IPS-18a (cell line): ENCODE results near the gene LSM14A.
"Not testable (repeated sequence)": the region's sequence is repeated elsewhere in the genome, so short reads cannot be mapped to it uniquely, and the experiment has no call there.

Experiments
- H3K27ac ChIP-seq: one replicate; pipeline ENCODE4 v1.5.1; 2013; ENCODE audit warnings: low read length
- H3K27me3 ChIP-seq: one replicate; pipeline ENCODE4 v1.6.1; 2013; ENCODE audit warnings: mild to moderate bottlenecking, low read length; ENCODE audit not compliant: control insufficient read depth, insufficient read depth
- H3K36me3 ChIP-seq: one replicate; pipeline ENCODE4 v1.6.1; 2013; ENCODE audit warnings: low read depth, low read length; ENCODE audit not compliant: control insufficient read depth
- H3K4me1 ChIP-seq: one replicate; pipeline ENCODE4 v1.6.1; 2013; ENCODE audit warnings: low read depth, low read length; ENCODE audit not compliant: control insufficient read depth
- H3K4me3 ChIP-seq: one replicate; pipeline ENCODE4 v1.5.1; 2013; ENCODE audit warnings: low read length
- H3K9ac ChIP-seq: one replicate; pipeline ENCODE4 v1.6.1; 2013; ENCODE audit warnings: mild to moderate bottlenecking, low read length, moderate library complexity
- H3K9me3 ChIP-seq: one replicate; pipeline ENCODE4 v1.6.1; 2013; ENCODE audit warnings: low read depth, low read length; ENCODE audit not compliant: control insufficient read depth

The LSM14A gene

DNA sequence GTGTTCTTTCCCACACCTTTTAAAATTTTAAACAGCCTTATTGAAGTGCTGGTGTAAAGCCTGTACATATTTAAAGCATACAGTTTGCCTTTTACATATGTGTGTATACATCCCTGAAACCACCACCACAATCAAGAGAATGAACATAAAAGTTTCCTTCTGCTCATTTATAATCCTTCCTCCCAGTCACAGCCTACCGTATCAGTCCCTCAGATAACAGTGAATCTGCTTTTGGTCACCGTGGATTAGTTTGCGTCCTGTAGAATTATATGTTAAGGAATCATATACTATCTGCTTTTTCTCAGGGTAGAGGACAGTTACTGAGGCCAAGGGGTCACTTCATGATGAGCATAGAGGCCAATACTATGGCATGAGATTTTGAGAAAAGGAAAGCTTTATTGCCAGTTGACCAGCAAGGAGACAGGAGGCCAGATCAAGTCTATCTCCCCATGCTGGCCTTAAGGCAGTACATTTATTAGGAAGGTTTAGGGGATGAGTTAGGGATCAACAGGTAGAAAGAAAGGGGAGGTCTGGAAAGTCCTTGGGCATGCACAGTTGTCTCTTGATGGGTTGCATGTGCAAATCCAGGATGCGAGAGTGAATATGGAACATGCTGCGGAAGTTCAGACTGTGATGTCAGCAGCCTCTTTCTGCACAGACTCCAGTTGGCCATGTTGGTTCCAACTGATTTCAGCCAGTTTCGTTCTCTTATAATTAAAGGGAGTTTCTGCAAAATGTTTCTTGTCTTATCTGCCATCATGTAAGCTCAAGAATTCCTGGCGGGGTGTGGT is 36.3 kb upstream of the LSM14A start:
- no peak overlapping the region for H3K27ac ChIP-seq
- H3K9ac ChIP-seq = no peak overlapping the region

GRCh38 chr19:34141025-34141424 is 31.3 kb upstream of the LSM14A start:
- H3K36me3 ChIP-seq = no peaks in the 10 kb centered on the region
- H3K9ac ChIP-seq = no peak overlapping the region
- no peaks in the 10 kb centered on the region for H3K9me3 ChIP-seq
- H3K4me1 ChIP-seq = no peaks in the 10 kb centered on the region
- H3K4me3 ChIP-seq = no peak overlapping the region
- no peak overlapping the region for H3K27ac ChIP-seq
- H3K27me3 ChIP-seq = no peaks in the 10 kb centered on the region

More for the DNA sequence above, 36.3 kb upstream of the LSM14A start:
- H3K4me3 ChIP-seq = no peak overlapping the region
- no peaks in the 10 kb centered on the region for H3K4me1 ChIP-seq
- no peaks in the 10 kb centered on the region for H3K27me3 ChIP-seq
- no peaks in the 10 kb centered on the region for H3K9me3 ChIP-seq
- H3K36me3 ChIP-seq = no peaks in the 10 kb centered on the region

GRCh38 chr19:34142440-34142839 is 29.9 kb upstream of the LSM14A start:
- H3K27ac ChIP-seq = no peak overlapping the region
- H3K4me1 ChIP-seq = no peaks in the 10 kb centered on the region
- H3K9me3 ChIP-seq = no peaks in the 10 kb centered on the region
- H3K9ac ChIP-seq = no peak overlapping the region
- no peaks in the 10 kb centered on the region for H3K36me3 ChIP-seq
- no peaks in the 10 kb centered on the region for H3K27me3 ChIP-seq
- no peak overlapping the region for H3K4me3 ChIP-seq

DNA sequence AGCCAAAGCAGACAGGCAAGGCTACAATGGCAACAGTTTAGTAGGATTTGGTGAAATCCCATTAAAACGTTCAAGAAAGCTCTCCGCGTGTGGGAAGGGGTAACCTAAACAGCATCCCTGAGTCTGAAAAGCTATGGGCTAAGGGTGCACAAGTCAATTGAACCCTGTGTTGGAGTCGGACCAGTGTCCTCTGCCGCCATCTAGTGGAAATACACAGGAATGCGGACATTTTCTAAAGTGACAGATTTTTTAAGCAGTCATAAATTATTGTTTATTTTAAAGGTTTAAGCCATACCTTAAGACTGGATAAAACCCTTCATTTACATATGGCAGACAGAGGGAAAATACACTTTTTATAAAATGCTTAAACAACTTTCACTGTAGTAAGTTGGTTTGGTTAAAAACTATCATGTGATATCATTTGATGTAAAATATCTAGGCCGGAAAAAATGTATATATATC is 26.5 kb upstream of the LSM14A start:
- Histone ChIP-seq H3K36me3 (no peaks in the 10 kb centered on the region), H3K4me3 (no peak overlapping the region), H3K9ac (no peak overlapping the region), H3K27me3 (no peaks in the 10 kb centered on the region), H3K4me1 (no peaks in the 10 kb centered on the region), H3K9me3 (no peaks in the 10 kb centered on the region), H3K27ac (no peak overlapping the region)

GRCh38 chr19:34148658-34149185 is 23.6 kb upstream of the LSM14A start:
- Histone ChIP-seq H3K36me3 (no peaks in the 10 kb centered on the region), H3K9ac (no peak overlapping the region), H3K4me3 (no peak overlapping the region), H3K27ac (no peak overlapping the region), H3K27me3 (no peaks in the 10 kb centered on the region), H3K4me1 (no peaks in the 10 kb centered on the region), H3K9me3 (no peaks in the 10 kb centered on the region)

- H3K27me3 ChIP-seq = no peaks in the 10 kb centered on the region
- H3K4me3 ChIP-seq = no peak overlapping the region
- H3K27ac ChIP-seq = no peak overlapping the region
- no peaks in the 10 kb centered on the region for H3K9me3 ChIP-seq
- no peaks in the 10 kb centered on the region for H3K4me1 ChIP-seq
- no peak overlapping the region for H3K9ac ChIP-seq
- no peaks in the 10 kb centered on the region for H3K36me3 ChIP-seq
These were observed 22.4 kb upstream of the LSM14A start for GRCh38 chr19:34149873-34150272.

DNA sequence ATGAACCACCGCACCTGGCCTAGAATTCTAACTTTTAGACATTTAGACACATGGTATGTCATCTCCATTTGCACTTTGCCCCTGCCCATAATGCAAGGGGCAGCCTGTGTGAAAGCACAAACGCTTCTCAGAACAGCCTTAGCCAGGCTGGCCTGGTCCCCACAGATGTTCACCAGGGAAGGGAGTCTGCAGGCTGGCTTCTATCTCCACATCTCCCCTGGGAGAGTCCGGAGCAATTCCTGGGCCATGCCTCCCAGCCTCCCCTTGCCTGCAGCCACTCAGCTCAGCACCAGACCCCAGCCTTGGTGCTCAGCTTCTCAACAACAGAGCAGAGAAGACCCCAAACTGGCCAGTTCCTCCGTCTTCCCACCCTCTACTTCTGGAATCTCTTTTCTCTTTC is 21.7 kb upstream of the LSM14A start:
- Histone ChIP-seq H3K4me3 (no peak overlapping the region), H3K9ac (no peak overlapping the region)

GRCh38 chr19:34151439-34151838 is 20.9 kb upstream of the LSM14A start:
- H3K4me1 ChIP-seq = no peaks in the 10 kb centered on the region

More for the DNA sequence above, 21.7 kb upstream of the LSM14A start:
- Histone ChIP-seq H3K27ac (no peak overlapping the region), H3K36me3 (no peaks in the 10 kb centered on the region), H3K4me1 (no peaks in the 10 kb centered on the region), H3K9me3 (no peaks in the 10 kb centered on the region), H3K27me3 (no peaks in the 10 kb centered on the region)

GRCh38 chr19:34154401-34154800 is 17.9 kb upstream of the LSM14A start:
- H3K27me3 ChIP-seq = no peaks in the 10 kb centered on the region

More at GRCh38 chr19:34151439-34151838, 20.9 kb upstream of the LSM14A start:
- Histone ChIP-seq H3K27me3 (no peaks in the 10 kb centered on the region), H3K9ac (no peak overlapping the region), H3K36me3 (no peaks in the 10 kb centered on the region), H3K9me3 (no peaks in the 10 kb centered on the region), H3K27ac (no peak overlapping the region), H3K4me3 (no peak overlapping the region)

DNA sequence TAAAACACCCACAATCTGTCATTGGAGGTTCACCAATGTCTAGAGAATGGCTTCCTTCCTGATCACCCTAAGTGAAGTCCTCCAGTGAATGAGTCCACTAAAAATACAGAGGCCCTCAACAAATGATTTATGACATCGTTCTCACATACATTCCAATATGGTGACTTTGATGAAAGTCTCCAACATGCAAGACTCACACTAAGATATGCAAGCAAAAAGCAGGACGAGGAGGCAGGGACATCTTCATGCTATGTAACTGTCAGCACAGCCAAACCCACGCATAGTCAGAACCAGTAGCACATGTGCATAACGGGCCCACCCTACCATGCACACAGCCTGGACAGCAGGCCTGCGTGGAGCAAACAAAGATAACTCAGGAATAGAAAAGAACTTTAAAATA is 16.6 kb upstream of the LSM14A start:
- Histone ChIP-seq H3K9ac (no peak overlapping the region), H3K9me3 (no peaks in the 10 kb centered on the region), H3K4me1 (no peaks in the 10 kb centered on the region), H3K27me3 (no peaks in the 10 kb centered on the region), H3K36me3 (no peaks in the 10 kb centered on the region), H3K4me3 (no peak overlapping the region), H3K27ac (no peak overlapping the region)

More at GRCh38 chr19:34154401-34154800, 17.9 kb upstream of the LSM14A start:
- Histone ChIP-seq H3K36me3 (no peaks in the 10 kb centered on the region), H3K9me3 (no peaks in the 10 kb centered on the region), H3K4me1 (no peaks in the 10 kb centered on the region), H3K27ac (no peak overlapping the region), H3K9ac (no peak overlapping the region), H3K4me3 (no peak overlapping the region)

DNA sequence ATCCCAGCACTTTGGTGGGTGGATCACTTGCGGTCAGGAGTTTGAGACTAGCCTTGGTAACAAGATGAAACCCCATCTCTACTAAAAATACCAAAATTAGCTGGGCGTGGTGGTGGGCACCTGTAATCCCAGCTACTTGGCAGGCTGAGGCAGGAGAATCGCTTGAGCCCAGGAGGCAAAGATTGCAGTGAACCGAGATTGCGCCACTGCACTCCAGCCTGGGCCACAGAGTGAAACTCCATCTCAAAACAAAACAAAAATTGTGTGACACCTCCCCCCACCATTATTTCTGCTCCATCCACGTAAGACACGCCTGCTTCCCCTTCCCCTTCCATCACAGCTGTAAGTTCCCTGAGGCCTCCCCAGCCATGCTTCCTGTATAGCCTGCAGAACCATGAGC is 13.3 kb upstream of the LSM14A start:
- H3K4me1 ChIP-seq, H3K9ac ChIP-seq, H3K4me3 ChIP-seq, H3K27me3 ChIP-seq, H3K36me3 ChIP-seq, H3K9me3 ChIP-seq, H3K27ac ChIP-seq: not testable (repeated sequence)

DNA sequence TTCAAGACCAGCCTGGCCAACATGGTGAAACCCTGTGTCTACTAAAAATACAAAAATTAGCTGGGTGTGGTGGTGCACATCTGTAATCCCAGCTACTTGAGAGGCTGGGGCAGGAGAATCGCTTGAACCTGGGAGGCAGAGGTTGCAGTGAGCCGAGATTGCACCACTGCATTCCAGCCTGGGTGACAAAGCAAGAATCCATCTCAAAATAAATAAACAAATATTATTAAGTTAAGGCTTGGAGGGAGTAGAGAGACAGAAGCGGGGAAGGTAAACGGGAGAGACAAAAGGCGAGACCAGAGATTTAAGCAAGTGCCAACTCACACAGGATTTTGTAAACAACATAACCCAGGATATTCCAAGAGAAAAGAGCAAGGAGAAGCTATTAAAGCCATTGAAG is 12.8 kb upstream of the LSM14A start:
- not testable (repeated sequence) for H3K27ac ChIP-seq, H3K4me3 ChIP-seq, H3K4me1 ChIP-seq, H3K9me3 ChIP-seq, H3K27me3 ChIP-seq, H3K36me3 ChIP-seq, H3K9ac ChIP-seq
